ENCODE data around the gene CCR5.

The CCR5 gene

DNA sequence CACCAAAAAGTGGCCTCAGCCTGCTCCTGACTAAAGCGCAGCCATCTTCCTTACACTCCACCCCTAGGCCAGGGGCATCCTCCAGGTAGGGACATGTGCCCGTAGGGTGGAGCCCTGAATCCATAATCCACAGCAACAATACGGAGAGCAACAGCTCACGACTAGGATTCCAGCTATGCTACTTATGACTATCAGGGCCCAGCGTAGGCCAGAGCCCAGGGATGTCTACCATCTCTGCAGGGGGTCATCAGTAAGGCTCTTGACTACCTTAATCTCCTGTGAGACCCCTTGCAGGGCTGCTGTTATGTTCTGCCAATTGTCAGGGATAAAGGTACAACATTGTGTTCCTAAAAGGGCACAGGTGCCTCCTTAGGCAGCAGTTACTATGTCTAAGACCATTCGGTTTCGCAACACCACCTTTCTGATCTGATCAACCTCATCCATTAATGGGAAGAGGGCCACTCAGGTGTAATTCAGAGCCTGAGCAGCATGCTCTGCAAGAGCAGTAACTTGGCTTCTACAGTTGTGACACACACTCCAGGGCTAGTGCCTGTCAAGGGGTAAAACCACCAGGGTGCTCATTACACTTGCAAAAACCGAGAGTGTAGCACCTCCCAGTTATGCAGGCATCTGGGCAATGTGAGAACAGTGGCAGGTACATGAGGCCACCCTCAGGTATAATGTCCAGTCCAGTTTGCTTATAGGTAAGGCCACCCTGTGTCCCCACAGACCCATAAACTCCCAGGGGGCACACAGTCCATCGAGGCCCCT lies 47.3 kb downstream of the CCR5 start:
- Histone ChIP-seq H3K9ac (ENCODE audit: low read length) (no peak overlapping the region), H3F3A (ENCODE audit: insufficient read depth, low read length) (peaks cover 27% of the 10 kb centered on the region), H3K27ac (ENCODE audit: low read length) (peak overlapping the region; percentile 97; the same call in 1 of the 2 replicates), H3K79me2 (ENCODE audit: low read length) (no peaks in the 10 kb centered on the region), H3K4me2 (ENCODE audit: low read depth, low read length) (no peak overlapping the region), H2AFZ (ENCODE audit: low read length) (no peak overlapping the region), H3K27me3 (replicated peaks; ENCODE audit: insufficient read depth, low read length) (no peaks in the 10 kb centered on the region), H3K9me2 (replicated peaks; ENCODE audit: insufficient read depth, low read length) (no peaks in the 10 kb centered on the region), H3K36me3 (replicated peaks; ENCODE audit: insufficient read depth, low read length) (no peaks in the 10 kb centered on the region), H3K4me1 (ENCODE audit: low read length) (peaks cover 37% of the 10 kb centered on the region), H4K20me1 (ENCODE audit: insufficient read depth, low read length) (no peaks in the 10 kb centered on the region), H3K9me3 (replicated peaks; ENCODE audit: insufficient read depth, low read length) (no peaks in the 10 kb centered on the region), H3K4me3 (ENCODE audit: low read length) (no peak overlapping the region)
- DNase-seq = no peak
- TF ChIP-seq, protein P1, sequence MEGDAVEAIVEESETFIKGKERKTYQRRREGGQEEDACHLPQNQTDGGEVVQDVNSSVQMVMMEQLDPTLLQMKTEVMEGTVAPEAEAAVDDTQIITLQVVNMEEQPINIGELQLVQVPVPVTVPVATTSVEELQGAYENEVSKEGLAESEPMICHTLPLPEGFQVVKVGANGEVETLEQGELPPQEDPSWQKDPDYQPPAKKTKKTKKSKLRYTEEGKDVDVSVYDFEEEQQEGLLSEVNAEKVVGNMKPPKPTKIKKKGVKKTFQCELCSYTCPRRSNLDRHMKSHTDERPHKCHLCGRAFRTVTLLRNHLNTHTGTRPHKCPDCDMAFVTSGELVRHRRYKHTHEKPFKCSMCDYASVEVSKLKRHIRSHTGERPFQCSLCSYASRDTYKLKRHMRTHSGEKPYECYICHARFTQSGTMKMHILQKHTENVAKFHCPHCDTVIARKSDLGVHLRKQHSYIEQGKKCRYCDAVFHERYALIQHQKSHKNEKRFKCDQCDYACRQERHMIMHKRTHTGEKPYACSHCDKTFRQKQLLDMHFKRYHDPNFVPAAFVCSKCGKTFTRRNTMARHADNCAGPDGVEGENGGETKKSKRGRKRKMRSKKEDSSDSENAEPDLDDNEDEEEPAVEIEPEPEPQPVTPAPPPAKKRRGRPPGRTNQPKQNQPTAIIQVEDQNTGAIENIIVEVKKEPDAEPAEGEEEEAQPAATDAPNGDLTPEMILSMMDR (IDR thresholded peaks at IDR 0.05; ENCODE audit: low read length) = no peak
- TF ChIP-seq EZH2phosphoT487 (IDR thresholded peaks at IDR 0.05; ENCODE audit: low read length) (no peak), EZH2 (optimal IDR thresholded peaks at IDR 0.05; ENCODE audit: low read depth, low read length) (no peak)

DNA sequence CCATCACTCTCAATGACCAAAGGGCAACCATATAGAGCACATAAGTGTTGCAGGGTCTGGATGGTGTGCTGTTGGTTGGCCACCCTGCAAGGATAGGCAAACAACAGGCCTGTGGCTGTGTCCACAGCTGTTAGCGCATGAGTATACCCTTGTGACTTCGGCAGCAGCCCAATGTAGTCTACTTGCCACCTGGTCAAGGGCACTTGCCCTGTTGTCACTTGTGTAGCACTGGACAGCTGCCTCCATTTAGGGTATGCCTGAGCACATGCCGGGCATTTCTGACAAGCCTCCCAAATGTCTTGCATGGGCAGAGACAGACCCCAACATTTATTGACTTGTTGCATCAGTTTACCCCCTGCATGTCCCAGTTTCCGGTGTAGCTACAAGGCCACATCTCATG lies 49.1 kb downstream of the CCR5 start:
- H3K27me3 ChIP-seq (replicated peaks; ENCODE audit: insufficient read depth, low read length) = no peaks in the 10 kb centered on the region
- H3K4me2 ChIP-seq (ENCODE audit: low read depth, low read length) = no peak overlapping the region
- H3K9ac ChIP-seq (ENCODE audit: low read length) = no peak overlapping the region
- H3K4me1 ChIP-seq (ENCODE audit: low read length) = peaks cover 33% of the 10 kb centered on the region
- no peaks in the 10 kb centered on the region for H4K20me1 ChIP-seq (ENCODE audit: insufficient read depth, low read length)
- no peaks in the 10 kb centered on the region for H3K36me3 ChIP-seq (replicated peaks; ENCODE audit: insufficient read depth, low read length)
- no peaks in the 10 kb centered on the region for H3K9me2 ChIP-seq (replicated peaks; ENCODE audit: insufficient read depth, low read length)
- H3F3A ChIP-seq (ENCODE audit: insufficient read depth, low read length) = peaks cover 26% of the 10 kb centered on the region
- H3K79me2 ChIP-seq (ENCODE audit: low read length) = no peaks in the 10 kb centered on the region
- no peak for DNase-seq
- no peaks in the 10 kb centered on the region for H3K9me3 ChIP-seq (replicated peaks; ENCODE audit: insufficient read depth, low read length)
- H2AFZ ChIP-seq (ENCODE audit: low read length) = no peak overlapping the region
- H3K4me3 ChIP-seq (ENCODE audit: low read length) = no peak overlapping the region
- H3K27ac ChIP-seq (ENCODE audit: low read length) = no peak overlapping the region
- TF ChIP-seq EZH2phosphoT487 (IDR thresholded peaks at IDR 0.05; ENCODE audit: low read length) (no peak), EZH2 (optimal IDR thresholded peaks at IDR 0.05; ENCODE audit: low read depth, low read length) (no peak)
- TF ChIP-seq, protein P1 (IDR thresholded peaks at IDR 0.05; ENCODE audit: low read length) = no peak

DNA sequence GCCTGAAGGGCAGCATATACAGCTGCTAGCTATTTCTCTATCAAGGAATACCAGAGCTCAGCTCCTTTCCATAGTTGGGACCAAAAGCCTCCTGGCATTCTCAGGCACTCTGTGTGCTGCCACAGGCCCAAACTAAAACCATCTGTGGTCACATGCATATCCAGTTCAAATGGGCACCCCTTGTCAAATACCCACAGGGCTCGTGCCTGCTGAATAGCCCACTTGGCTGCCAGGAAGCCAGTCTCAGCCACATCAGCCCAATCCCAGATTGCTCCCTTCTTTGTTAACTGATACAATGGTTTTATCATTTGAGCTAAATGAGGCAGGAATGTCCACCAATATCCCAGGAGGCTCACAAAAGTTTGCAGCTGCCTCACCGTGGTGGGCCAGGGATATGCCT lies 50.2 kb downstream of the CCR5 start:
- no peak overlapping the region for H3K27ac ChIP-seq (ENCODE audit: low read length)
- no peak overlapping the region for H2AFZ ChIP-seq (ENCODE audit: low read length)
- no peaks in the 10 kb centered on the region for H3K79me2 ChIP-seq (ENCODE audit: low read length)
- H3K9me3 ChIP-seq (replicated peaks; ENCODE audit: insufficient read depth, low read length) = no peaks in the 10 kb centered on the region
- no peak overlapping the region for H3K9ac ChIP-seq (ENCODE audit: low read length)
- no peak for DNase-seq
- H3K4me1 ChIP-seq (ENCODE audit: low read length) = peaks cover 22% of the 10 kb centered on the region
- H3F3A ChIP-seq (ENCODE audit: insufficient read depth, low read length) = peaks cover 14% of the 10 kb centered on the region
- H3K36me3 ChIP-seq (replicated peaks; ENCODE audit: insufficient read depth, low read length) = no peaks in the 10 kb centered on the region
- no peak overlapping the region for H3K4me3 ChIP-seq (ENCODE audit: low read length)
- no peaks in the 10 kb centered on the region for H4K20me1 ChIP-seq (ENCODE audit: insufficient read depth, low read length)
- TF ChIP-seq, protein P1 (IDR thresholded peaks at IDR 0.05; ENCODE audit: low read length) = no peak
- TF ChIP-seq EZH2phosphoT487 (IDR thresholded peaks at IDR 0.05; ENCODE audit: low read length) (no peak), EZH2 (optimal IDR thresholded peaks at IDR 0.05; ENCODE audit: low read depth, low read length) (no peak)
- no peaks in the 10 kb centered on the region for H3K9me2 ChIP-seq (replicated peaks; ENCODE audit: insufficient read depth, low read length)
- no peak overlapping the region for H3K4me2 ChIP-seq (ENCODE audit: low read depth, low read length)
- no peaks in the 10 kb centered on the region for H3K27me3 ChIP-seq (replicated peaks; ENCODE audit: insufficient read depth, low read length)

Measured in MM.1S (cell line).